GM12801 (cell line): ENCODE measurements around the gene GBP2.

Source experiments
- CTCF ChIP-seq: IDR thresholded peaks from one replicate; pipeline ENCODE4 v1.5.1; 2011; ENCODE audit warnings: control low read depth; ENCODE audit not compliant: insufficient read length; ENCODE audit errors: extremely low read depth

The GBP2 gene

GRCh38 chr1:89167590-89168230 lies 41.8 kb upstream of the GBP2 start:
- TF ChIP-seq CTCF = no peak

GRCh38 chr1:89166705-89167104 lies 40.8 kb upstream of the GBP2 start:
- no peak for TF ChIP-seq CTCF

- TF ChIP-seq CTCF = no peak
Observed at GRCh38 chr1:89165811-89166210, 39.9 kb upstream of the GBP2 start.

- TF ChIP-seq CTCF = no peak
Observed at GRCh38 chr1:89151047-89151446, 25.1 kb upstream of the GBP2 start.

GRCh38 chr1:89149976-89150375 lies 24.1 kb upstream of the GBP2 start:
- no peak for TF ChIP-seq CTCF

- TF ChIP-seq CTCF = no peak
Observed at GRCh38 chr1:89149229-89149628, 23.3 kb upstream of the GBP2 start.

GRCh38 chr1:89147678-89148658 lies 22.1 kb upstream of the GBP2 start:
- no peak for TF ChIP-seq CTCF
